8988T (cell line): ENCODE measurements around the gene GSTP1.
A peak's percentile ranks its signal among the peaks of the same experiment; 100 is the strongest.
"Not testable (repeated sequence)": the region's sequence is repeated elsewhere in the genome, so short reads cannot be mapped to it uniquely, and the experiment has no call there.

ENCODE experiments used
- DNase-seq: peaks from one replicate; pipeline ENCODE4 v3.0.0; 2011

The GSTP1 gene

GRCh38 chr11:67599149-67599548 is 15.5 kb downstream of the GSTP1 start:
- DNase-seq, result no peak

- no peak for DNase-seq
These were observed 16.9 kb downstream of the GSTP1 start for GRCh38 chr11:67600324-67601029.

DNA sequence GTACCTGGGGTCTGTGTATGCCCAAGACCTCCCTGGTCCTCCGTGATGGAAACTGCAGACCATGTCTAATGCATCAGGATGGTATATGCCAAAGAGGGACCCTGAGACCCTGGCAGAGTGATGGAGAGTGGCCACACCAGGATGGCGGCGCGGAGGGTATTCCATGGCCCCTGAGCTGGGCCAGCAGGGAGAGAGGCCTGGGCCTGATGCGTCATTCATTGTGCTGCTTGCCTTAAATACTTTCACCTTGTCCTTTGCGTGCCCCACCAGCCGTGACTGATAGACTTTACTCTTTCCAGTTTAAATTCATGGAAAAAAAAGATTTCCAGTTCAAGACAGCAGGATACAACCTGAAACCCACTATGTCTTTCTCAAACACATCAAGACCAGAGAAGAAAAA is 17.5 kb downstream of the GSTP1 start:
- no peak for DNase-seq

GRCh38 chr11:67604119-67604518 is 20.5 kb downstream of the GSTP1 start:
- DNase-seq, result not testable (repeated sequence)

GRCh38 chr11:67604815-67605214 is 21.2 kb downstream of the GSTP1 start:
- DNase-seq, result no peak

DNA sequence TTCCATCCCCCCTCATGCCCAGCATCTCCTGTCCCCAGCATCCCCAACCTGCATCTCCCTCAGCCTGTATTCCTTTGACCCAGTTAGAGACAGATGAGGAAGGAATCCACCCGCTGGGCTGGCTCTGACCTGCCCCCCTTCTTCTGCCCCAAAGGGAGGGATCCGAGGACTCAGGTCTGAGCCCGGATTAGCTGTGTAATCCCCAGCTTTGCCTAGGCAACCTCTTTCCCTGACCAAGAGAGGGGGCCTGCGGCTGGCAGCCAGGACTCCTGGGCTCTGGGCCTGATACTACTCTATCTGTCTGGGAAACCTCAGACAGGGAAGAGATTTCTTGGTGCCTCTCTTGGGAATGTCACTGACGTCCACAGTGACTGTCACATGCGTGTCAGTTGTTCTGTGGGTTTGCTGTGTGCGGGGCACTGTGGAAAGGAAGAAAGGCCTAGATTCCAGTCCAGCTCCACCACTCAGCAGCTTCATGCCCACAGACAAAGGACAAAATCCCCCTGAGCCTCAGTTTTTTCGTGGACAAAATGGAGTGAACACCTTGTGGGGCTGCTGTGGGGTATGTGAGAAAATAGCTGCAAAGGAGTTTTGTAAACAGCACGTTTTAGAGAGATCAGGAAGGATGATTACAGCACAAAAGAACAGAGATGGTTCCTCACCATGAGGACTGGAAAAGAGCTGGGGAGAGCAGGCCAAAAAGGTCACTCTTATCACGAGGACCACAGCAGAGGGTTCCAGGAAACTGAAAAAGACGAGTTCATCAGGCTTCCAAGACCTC is 21.8 kb downstream of the GSTP1 start:
- DNase-seq, result no peak

DNA sequence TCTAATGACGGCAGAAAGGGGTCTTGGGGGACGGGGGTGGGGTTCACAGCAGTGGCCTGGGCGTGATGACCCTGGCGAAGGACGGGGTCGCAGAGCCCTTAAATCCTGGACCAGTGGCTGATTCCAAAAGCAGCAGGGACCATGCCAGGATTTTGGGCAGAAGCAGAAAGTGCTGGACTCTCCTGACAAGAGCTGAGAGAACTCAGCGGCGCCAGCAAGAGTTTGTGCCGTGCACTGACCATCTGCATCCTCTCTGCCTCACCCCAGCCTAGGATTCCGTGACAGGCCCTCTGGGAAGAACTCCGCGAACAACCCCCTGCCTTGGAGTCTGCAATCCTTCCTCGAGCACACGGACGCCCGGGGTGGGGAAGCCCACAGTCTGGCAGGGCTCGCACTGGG is 22.5 kb downstream of the GSTP1 start:
- DNase-seq, result no peak

DNA sequence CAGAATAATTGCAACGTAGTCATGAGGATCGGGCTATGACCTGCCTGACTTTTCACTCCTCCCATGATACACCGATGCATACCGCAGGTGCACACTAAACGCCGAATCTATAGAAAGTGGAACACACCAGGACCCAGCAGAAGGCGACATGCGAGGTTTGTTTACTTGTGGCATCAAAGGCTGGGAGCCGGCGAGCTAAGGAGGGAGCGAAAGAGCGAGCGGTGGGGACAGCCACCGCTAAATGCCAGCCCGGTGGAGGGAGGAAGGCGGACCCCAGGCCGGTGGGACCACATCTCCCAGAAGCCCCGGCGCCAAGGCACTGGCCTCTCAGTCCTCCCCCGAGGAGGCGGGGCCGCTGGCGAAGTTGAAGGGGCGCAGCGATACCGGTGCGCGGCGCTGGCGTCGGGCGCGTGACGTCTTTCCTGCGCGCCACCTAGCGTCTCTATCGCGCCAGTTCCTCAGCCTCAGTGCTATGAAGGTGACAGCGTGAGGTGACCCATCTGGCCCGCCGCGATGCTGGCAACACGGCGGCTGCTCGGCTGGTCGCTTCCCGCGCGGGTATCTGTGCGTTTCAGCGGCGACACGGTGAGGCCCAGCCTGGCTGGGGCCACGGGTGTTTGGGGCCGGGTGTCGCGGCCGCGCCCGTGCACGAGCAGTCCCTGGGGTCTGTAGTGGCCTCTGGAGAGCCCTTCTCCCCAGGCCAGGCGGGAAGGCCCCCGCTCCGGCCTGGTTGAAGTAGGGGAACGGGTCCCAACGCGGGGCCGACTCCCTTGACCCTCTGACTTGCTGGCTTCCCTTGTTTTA is 23.1 kb downstream of the GSTP1 start, which contains the start of gene NDUFV1:
Gene NDUFV1 (plus strand): TSS at position 445 of the 804 bp plus-strand sequence. CDS start 69 bp downstream, at position 514.
- peak; percentile 82 for DNase-seq

DNA sequence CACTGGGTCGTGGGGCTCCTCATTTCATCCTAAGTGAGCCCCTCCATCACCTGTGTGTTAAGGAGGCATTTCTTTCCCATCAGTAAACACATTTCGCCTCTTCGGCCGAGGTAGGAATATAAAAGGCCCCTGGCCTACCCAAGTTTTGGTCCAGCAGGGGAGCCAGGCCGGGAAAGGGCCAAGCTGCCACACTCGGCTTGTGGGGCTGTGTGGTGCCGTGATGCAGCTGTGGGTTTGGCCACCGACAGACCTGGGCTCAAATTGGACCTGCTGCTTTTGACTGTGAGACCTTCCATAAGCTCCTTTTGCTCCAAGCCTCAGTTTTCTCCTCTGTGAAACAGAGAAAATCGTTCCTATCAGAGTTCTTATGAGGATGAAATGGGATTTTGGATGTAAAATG is 23.9 kb downstream of the GSTP1 start:
- DNase-seq, result no peak

DNA sequence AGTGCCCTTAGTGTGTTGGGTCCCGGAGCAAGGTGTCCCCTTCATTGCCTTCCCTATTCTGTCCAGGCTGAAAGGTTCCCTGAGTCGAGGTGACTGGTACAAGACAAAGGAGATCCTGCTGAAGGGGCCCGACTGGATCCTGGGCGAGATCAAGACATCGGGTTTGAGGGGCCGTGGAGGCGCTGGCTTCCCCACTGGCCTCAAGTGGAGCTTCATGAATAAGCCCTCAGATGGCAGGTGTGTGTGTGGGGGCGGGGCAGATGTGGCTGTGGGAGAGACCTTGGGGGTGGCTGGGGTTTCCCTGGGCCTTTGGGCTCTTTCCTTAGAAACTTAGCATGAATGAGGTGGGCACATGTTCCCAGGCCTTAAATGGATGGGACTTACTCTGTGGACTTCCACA is 24.9 kb downstream of the GSTP1 start:
- DNase-seq, result no peak

DNA sequence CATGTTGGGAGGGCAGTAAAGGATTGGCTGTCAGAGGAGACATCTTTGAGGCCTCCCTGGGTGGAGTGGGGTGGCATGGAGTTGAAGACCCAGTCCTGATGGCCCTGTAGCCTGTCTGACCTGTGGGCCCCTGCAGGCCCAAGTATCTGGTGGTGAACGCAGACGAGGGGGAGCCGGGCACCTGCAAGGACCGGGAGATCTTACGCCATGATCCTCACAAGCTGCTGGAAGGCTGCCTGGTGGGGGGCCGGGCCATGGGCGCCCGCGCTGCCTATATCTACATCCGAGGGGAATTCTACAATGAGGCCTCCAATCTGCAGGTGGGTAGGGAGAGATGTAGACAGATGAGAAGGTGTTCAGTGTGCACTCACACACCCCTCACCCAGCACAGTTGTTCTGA is 25.7 kb downstream of the GSTP1 start:
- DNase-seq, result no peak

DNA sequence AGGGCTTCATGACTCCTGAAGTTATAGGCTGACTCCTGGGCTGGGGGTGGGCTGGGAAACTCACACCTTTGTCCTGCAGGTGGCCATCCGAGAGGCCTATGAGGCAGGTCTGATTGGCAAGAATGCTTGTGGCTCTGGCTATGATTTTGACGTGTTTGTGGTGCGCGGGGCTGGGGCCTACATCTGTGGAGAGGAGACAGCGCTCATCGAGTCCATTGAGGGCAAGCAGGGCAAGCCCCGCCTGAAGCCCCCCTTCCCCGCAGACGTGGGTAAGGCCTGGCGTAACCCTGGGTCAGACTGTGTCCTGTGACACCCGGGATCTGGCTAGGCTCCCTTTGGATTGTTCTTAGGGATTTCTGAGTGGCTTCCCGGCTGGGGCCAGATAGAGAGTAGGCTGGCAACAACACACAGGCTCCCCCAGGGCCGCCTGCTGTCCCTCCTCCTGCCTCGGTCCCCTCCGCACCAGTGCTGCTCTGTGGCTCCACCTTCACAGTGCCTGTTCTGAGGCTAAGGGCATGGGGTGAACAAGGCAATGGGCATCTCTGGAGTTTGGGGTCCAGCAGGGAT is 26.8 kb downstream of the GSTP1 start:
- DNase-seq, result no peak

DNA sequence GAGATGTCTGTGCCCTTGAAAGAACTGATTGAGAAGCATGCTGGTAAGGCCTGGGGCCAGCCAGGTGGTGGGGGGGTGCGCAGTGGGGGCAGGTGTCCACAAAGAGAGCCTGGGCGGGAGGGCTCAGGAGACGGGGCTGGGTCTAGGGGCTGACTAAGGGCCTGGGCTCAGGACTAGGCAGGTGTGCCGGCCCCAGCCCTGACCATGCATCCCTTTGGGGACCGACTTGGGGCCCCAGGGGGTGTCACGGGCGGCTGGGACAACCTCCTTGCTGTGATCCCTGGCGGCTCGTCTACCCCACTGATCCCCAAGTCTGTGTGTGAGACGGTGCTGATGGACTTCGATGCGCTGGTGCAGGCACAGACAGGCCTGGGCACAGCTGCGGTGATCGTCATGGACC is 27.6 kb downstream of the GSTP1 start:
- no peak for DNase-seq

GRCh38 chr11:67611704-67612587 is 28.3 kb downstream of the GSTP1 start:
- DNase-seq, result no peak

DNA sequence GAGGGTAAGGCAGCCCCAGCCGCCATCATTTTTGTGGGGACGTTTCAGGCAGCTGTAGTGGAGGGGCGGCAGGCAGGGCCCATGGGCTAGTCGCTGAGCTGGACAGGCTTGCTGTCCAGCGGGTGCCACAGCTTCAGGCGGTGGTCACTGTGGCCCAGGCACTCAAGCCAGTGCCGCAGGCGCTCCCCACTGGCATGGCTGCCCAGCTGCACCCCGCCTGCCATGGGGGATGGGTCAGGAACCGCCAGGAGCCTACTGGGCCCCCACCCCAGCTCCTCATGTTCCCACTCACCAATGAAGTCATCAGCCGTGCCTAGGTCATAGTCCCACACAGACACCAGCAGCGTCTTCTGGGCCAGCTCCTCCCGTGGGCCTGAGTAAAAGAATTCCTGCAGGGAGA is 29.1 kb downstream of the GSTP1 start:
- no peak for DNase-seq

DNA sequence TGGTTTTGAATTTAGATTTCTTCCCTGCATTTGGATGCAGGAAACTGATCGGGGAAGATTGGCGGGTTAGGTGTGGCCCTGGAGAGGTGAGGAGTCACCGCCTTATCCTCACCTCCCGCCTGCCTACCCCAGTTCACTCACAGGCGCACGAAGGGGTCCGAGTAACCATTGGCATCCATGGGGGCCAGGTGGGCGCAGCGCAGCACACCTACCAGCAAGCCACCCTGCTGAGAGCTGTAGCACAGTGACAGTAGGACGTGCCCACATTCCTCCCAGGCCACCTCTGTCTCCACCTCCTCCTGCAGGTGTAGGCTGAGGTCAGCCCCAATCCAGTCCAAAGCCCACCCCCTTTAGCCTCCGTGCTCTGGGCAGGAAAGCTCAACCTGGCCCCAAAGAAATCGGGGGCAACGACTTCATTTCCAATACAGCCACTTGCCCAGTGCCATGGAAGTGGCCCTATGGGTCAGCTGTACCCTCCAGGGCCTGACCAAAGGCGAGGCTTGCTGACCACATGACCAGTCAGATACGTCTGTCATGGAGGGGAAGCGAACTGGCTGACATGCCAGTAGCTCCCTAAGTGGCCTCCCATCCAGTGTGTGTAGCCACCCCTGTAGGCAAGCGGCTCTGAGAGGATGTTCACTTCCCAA is 29.8 kb downstream of the GSTP1 start:
- DNase-seq, result no peak

DNA sequence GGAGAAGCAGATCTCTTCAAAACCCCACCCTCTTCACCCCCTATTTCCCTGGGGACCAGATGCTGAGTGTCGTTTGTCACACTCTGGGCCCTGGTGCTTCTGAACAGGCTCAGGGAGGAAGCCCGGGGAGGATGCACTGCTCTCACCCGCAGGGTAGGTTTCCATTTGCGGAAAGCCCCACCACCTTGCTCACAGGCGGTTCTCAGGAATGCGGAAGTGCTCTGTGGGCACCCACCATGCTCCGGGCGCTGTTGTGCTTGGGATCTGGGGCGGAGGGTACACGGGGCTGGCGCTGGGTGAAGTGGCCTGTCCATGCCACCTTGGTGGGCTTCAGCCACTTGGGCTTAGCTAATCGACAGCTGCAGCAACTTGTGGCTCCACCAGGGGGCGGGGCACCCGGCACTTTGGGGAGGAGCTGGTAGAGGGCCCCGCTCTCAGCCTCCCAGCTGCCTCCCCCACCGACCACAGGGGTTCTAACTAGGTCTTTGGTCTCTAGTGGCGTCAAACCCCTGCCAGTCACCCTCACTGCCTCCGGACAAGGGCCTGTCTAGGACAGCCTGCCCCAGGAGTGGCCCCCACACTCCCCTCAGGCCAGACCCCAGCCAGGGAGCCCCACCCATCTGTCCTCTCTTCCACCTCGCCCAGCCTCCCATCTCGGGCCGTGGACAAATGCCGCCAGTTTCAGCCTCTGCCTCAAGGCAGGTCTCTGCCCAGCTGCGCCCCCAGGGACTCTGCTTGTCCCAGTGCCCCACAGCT is 30.5 kb downstream of the GSTP1 start:
- no peak for DNase-seq

DNA sequence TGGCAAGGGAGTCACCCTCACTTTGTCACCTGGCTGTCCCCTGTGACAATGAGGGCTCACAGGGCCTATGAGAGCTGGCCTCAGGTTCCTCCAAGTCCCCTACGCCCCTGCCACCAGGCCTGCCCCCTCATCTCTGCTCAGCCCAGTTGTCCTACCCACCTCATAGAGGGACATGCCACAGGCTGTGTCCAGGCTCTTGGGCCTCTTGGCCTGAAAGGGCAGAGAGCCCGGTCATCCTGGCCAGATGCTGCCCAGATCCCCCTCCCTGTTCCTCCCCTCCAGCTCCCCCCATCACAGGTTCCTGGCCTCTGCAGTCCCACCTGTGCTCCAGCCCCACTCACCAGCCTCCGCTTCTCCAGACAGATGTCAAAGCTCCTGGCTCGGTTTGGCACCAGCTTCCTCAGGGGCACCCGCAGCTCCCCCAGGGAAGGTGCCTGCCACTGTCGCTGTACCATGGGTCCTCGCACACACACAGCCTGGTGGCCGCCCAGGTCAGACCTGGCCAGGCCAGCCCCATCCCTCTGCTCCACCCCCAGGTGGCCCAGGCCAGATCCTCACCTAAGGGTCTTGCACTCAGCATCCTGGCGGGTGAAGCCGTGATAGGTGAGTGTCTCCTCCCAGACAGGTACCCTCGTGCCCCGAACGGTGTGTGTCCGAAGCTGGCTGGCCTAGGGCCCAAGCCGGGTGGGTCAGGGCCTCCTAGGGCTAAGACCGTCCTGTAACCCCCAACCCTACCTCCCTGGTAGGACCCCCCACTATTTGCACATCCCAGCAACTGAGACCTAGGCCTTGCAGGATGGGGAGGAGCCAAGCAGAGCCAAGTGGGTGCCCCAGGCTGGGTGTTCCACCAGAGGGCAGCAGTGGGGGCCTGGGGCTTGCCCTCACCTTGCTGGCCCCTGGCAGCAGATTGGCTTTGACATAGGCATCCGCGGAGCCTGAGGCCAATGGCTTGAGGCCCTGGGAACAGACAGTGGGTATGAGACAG is 31.4 kb downstream of the GSTP1 start:
- DNase-seq, result peak; percentile 91

GRCh38 chr11:67615728-67616430 is 32.3 kb downstream of the GSTP1 start:
- DNase-seq, result no peak
